ENCODE measurements around the gene GJA5. TPM values are rescaled to one million over a fixed set of nuclear protein-coding genes. Genes with fewer than 3 reads are reported as not detected.
"Not testable (repeated sequence)": the region's sequence is repeated elsewhere in the genome, so short reads cannot be mapped to it uniquely, and the experiment has no call there.

Gene GJA5
- total RNA-seq, 2 experiments from 2014 or later: not detected

GRCh38 chr1:147736883-147737282, 23.5 kb downstream of the GJA5 start:
- no peaks in the 10 kb centered on the region for H3K36me3 Mint-ChIP-seq (ENCODE audit: low read depth)
- DNase-seq: no peak
- H3K4me1 Mint-ChIP-seq: peaks cover 14% of the 10 kb centered on the region
- no peaks in the 10 kb centered on the region for H3K9me3 Mint-ChIP-seq
- ChIA-PET POLR2A (interaction anchor here (0.5 kb wide), 1 partner anchor 246 kb away, joined by 3 read pairs; no protein-coding TSS in a partner anchor), CTCF (no interaction called here)
- no peak overlapping the region for H3K27ac Mint-ChIP-seq
- no peak overlapping the region for H3K4me3 Mint-ChIP-seq
- peaks cover 15% of the 10 kb centered on the region for H3K27me3 Mint-ChIP-seq

- H3K9me3 Mint-ChIP-seq: no peaks in the 10 kb centered on the region
- CTCF ChIA-PET: no interaction called here
- peaks cover 23% of the 10 kb centered on the region for H3K27me3 Mint-ChIP-seq
- no peak for DNase-seq
- H3K4me3 Mint-ChIP-seq: no peak overlapping the region
- POLR2A ChIA-PET: no interaction called here
- H3K4me1 Mint-ChIP-seq: peaks cover 14% of the 10 kb centered on the region
- no peak overlapping the region for H3K27ac Mint-ChIP-seq
- no peaks in the 10 kb centered on the region for H3K36me3 Mint-ChIP-seq (ENCODE audit: low read depth)
Observed at GRCh38 chr1:147735423-147735822, 25.0 kb downstream of the GJA5 start.

- Mint-ChIP-seq H3K27me3 (peaks cover 29% of the 10 kb centered on the region), H3K4me1 (peaks cover 17% of the 10 kb centered on the region)
- H3K27ac Mint-ChIP-seq; H3K4me3 Mint-ChIP-seq; CTCF ChIA-PET; H3K9me3 Mint-ChIP-seq; DNase-seq; POLR2A ChIA-PET; H3K36me3 Mint-ChIP-seq (ENCODE audit: low read depth): not testable (repeated sequence)
Observed at GRCh38 chr1:147734291-147734841, 26.0 kb downstream of the GJA5 start.

DNA sequence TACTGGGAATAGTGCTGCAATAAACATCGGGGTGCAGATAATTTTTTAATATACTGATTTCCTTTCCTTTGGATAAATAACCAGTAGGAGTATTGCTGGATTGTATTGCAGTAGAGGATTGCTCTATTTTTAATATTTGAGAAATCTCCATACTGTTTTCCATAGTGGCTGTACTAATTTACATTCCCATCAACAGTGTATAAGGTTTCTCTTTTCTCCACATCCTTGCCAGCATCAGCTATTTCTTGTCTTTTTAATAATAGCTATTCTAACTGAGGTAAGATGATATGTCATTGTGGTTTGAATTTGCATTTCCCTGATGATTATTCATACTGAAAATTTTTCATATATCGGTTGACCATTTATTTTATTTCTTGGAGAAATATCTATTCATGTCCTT, 31.1 kb downstream of the GJA5 start:
- ChIA-PET CTCF (no interaction called here), POLR2A (no interaction called here)
- Mint-ChIP-seq H3K9me3 (no peaks in the 10 kb centered on the region), H3K4me3 (no peak overlapping the region), H3K27ac (no peak overlapping the region), H3K4me1 (peaks cover 4% of the 10 kb centered on the region), H3K36me3 (ENCODE audit: low read depth) (no peaks in the 10 kb centered on the region), H3K27me3 (peaks cover 24% of the 10 kb centered on the region)
- DNase-seq: no peak

GRCh38 chr1:147726168-147726567, 34.2 kb downstream of the GJA5 start:
- H3K27ac Mint-ChIP-seq: no peak overlapping the region
- ChIA-PET CTCF (no interaction called here), POLR2A (no interaction called here)
- H3K4me3 Mint-ChIP-seq: no peak overlapping the region
- no peaks in the 10 kb centered on the region for H3K9me3 Mint-ChIP-seq
- peaks cover 4% of the 10 kb centered on the region for H3K4me1 Mint-ChIP-seq
- no peaks in the 10 kb centered on the region for H3K36me3 Mint-ChIP-seq (ENCODE audit: low read depth)
- no peak for DNase-seq
- peaks cover 17% of the 10 kb centered on the region for H3K27me3 Mint-ChIP-seq

DNA sequence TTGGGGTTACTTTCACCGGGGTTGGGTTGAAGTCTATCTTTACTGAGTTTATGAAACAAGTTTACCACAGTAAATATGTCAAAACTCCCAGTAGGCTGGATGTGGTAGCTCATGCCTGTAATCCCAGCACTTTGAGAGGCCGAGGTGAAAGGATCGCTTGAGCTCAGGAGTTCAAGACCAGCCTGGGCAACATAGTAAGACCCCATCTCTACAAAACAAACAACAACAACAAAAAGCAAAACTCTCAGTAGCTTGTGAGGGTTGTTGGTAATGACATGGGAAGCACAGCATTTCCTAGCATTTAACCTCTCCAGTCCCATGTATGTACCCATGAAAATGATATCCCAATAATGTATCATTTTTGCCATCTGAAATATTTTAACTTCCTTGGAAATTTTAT, 34.7 kb downstream of the GJA5 start:
- Mint-ChIP-seq H3K27me3 (peaks cover 13% of the 10 kb centered on the region), H3K27ac (no peak overlapping the region), H3K4me1 (peaks cover 4% of the 10 kb centered on the region), H3K4me3 (no peak overlapping the region), H3K36me3 (ENCODE audit: low read depth) (no peaks in the 10 kb centered on the region), H3K9me3 (no peaks in the 10 kb centered on the region)
- DNase-seq: no peak
- POLR2A ChIA-PET: no interaction called here
- CTCF ChIA-PET: no interaction called here

DNA sequence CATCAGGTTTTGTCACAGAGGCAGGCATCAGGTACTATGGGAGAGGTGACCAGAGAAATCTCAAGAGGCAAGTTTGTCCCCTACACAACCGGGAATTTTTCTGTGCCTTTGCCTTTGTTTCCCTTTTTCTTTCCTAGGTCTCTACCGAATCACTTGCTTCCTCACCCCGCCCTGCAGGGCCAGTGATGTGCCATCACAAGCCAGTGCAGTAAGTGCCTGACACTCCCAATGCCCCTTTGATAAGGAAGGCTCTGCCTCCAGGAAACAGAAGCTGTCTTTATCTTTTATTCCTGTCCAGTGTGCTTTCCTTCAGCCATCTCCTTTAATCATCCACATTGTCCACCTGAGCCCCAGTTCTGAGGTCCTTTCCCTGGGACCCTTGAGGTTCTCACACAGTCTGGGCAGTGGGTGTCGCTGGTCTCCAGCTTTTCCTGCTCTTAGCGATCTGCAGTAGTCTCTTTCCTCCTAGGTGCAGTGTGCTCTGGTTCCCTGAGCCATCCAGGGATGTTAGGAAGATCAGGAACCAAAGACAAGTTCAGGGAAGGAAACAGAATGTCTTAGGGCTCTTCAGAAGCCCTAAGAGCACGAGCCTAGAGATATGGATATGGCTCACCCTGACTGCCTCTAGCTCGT, 36.6 kb downstream of the GJA5 start:
- POLR2A ChIA-PET: no interaction called here
- Mint-ChIP-seq H3K27ac (no peak overlapping the region), H3K36me3 (ENCODE audit: low read depth) (no peaks in the 10 kb centered on the region), H3K4me3 (no peak overlapping the region), H3K9me3 (peaks cover 4% of the 10 kb centered on the region), H3K4me1 (no peaks in the 10 kb centered on the region), H3K27me3 (peaks cover 5% of the 10 kb centered on the region)
- CTCF ChIA-PET: interaction anchor here (1.4 kb wide), 1 partner anchor 165 kb away, joined by 4 read pairs; no protein-coding TSS in a partner anchor
- no peak for DNase-seq

DNA sequence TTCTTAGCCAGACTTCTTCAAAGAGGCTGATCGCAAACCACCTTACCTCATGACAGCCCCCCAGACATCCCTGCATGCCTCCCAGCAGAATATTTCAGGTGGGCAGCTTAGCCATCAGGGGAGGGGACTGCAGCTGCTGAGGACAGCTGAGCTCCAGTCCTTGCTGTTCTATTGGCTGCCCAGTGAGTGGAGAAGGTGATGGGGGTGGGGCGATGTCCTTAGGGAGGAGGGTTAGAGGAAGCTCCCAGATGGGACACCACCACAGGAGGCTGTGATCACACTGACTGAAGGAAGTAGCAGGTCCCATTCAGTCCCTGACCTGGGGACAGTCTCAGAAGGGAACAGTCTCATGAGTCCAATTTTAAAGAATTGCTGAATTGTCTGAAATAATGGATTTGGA, 38.3 kb downstream of the GJA5 start:
- H3K36me3 Mint-ChIP-seq (ENCODE audit: low read depth): no peaks in the 10 kb centered on the region
- DNase-seq: no peak
- H3K4me3 Mint-ChIP-seq: no peak overlapping the region
- peaks cover 5% of the 10 kb centered on the region for H3K27me3 Mint-ChIP-seq
- peaks cover 11% of the 10 kb centered on the region for H3K4me1 Mint-ChIP-seq
- CTCF ChIA-PET: interaction anchor here (1.1 kb wide), 1 partner anchor 171 kb away, joined by 3 read pairs; no protein-coding TSS in a partner anchor
- peaks cover 6% of the 10 kb centered on the region for H3K9me3 Mint-ChIP-seq
- H3K27ac Mint-ChIP-seq: no peak overlapping the region
- POLR2A ChIA-PET: no interaction called here

GRCh38 chr1:147721716-147722115, 38.7 kb downstream of the GJA5 start:
- peaks cover 14% of the 10 kb centered on the region for H3K4me1 Mint-ChIP-seq
- H3K4me3 Mint-ChIP-seq: no peak overlapping the region
- H3K27ac Mint-ChIP-seq: no peak overlapping the region
- no peaks in the 10 kb centered on the region for H3K36me3 Mint-ChIP-seq (ENCODE audit: low read depth)
- ChIA-PET POLR2A (no interaction called here), CTCF (interaction anchor here (1.1 kb wide), 1 partner anchor 171 kb away, joined by 3 read pairs; no protein-coding TSS in a partner anchor)
- peaks cover 6% of the 10 kb centered on the region for H3K9me3 Mint-ChIP-seq
- no peak for DNase-seq
- H3K27me3 Mint-ChIP-seq: peaks cover 5% of the 10 kb centered on the region

GRCh38 chr1:147720557-147720956, 39.8 kb downstream of the GJA5 start:
- peaks cover 14% of the 10 kb centered on the region for H3K4me1 Mint-ChIP-seq
- H3K27me3 Mint-ChIP-seq: peaks cover 5% of the 10 kb centered on the region
- ChIA-PET CTCF (no interaction called here), POLR2A (no interaction called here)
- H3K9me3 Mint-ChIP-seq: peaks cover 6% of the 10 kb centered on the region
- H3K27ac Mint-ChIP-seq: no peak overlapping the region
- H3K4me3 Mint-ChIP-seq: no peak overlapping the region
- DNase-seq: no peak
- no peaks in the 10 kb centered on the region for H3K36me3 Mint-ChIP-seq (ENCODE audit: low read depth)

DNA sequence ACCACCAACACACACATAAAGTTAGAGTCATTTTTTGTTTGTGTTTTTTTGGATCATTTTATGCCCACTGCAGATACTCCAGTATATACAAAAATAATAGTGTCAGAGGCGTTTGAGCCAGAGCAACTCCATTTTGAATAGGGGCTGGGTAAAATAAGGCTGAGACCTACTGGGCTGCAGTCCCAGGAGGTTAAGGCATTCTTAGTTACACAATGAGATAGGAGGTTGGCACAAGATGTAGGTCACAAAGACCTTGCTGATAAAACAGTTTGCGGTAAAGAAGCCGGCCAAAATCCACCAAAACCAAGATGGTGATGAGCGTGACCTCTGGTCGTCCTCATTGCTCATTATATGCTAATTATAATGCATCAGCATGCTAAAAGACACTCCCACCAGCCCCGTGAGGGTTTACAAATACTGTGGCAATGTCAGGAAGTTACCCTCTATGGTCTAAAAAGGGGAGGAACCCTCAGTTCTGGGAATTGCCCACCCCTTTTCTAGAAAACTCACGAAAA, 40.6 kb downstream of the GJA5 start:
- Mint-ChIP-seq H3K4me1 (peaks cover 14% of the 10 kb centered on the region), H3K4me3 (no peak overlapping the region), H3K27me3 (peaks cover 8% of the 10 kb centered on the region), H3K27ac (no peak overlapping the region), H3K9me3 (peaks cover 6% of the 10 kb centered on the region), H3K36me3 (ENCODE audit: low read depth) (no peaks in the 10 kb centered on the region)
- no peak for DNase-seq
- POLR2A ChIA-PET: no interaction called here
- CTCF ChIA-PET: interaction anchor here (1.1 kb wide), 1 partner anchor 173 kb away, joined by 5 read pairs; no protein-coding TSS in a partner anchor

DNA sequence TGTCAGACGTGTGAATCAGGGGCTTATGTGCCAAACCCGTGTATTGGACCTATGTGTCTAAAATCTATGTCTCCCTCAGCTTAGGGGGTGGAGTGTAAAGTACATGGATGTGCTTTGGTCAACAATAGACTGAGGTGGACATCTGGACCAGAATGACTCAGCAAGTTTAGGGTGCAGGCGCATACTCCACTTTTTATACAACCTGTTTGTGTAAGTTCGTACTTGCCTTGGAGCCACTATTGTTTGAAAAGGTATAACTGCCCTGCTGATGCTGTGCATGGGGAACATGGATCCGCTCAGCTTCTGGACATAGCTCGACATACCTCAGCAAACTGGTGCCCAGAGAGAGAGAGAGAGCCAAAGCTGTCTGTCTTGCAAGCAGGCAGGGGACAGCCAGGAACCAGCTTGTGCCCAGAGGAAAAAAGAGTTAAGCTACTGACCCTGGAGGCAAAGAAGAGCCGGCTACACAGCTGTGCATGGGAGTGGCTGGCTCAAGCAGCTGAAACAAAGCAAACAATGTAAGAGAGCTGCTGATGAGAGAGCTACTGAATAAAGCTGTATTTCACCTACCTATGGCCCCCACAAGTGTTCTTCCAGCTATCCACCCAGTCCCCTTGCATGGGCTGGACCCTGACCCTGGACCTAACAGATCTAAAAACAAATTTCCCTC, 41.2 kb downstream of the GJA5 start:
- POLR2A ChIA-PET: no interaction called here
- no peaks in the 10 kb centered on the region for H3K36me3 Mint-ChIP-seq (ENCODE audit: low read depth)
- H3K27ac Mint-ChIP-seq: no peak overlapping the region
- CTCF ChIA-PET: interaction anchor here (0.8 to 1.1 kb wide), 2 partner anchors 174 to 476 kb away, joined by 3 to 5 read pairs; no protein-coding TSS in a partner anchor
- peaks cover 6% of the 10 kb centered on the region for H3K9me3 Mint-ChIP-seq
- H3K27me3 Mint-ChIP-seq: peaks cover 14% of the 10 kb centered on the region
- peaks cover 14% of the 10 kb centered on the region for H3K4me1 Mint-ChIP-seq
- no peak overlapping the region for H3K4me3 Mint-ChIP-seq
- no peak for DNase-seq

DNA sequence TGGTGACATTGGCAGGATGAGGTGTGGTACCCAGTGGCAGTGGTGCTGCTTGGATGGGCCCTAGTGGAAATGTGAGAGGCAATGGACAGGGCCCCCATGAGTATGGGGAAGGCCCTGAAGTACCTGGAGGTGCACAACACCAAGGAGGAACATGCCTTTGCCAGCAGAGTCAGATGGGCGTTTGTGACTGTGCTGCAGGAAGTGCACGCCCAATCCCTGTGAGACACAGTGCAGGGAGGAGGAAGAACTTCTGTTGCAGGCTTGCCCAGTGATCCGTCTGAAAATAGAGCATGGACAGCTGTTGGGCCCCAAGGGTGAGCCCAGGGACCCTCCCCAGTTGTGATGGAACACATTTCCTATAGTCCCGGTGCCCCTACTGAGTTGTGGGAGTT, 42.7 kb downstream of the GJA5 start:
- no peak overlapping the region for H3K4me3 Mint-ChIP-seq
- H3K27me3 Mint-ChIP-seq: peaks cover 14% of the 10 kb centered on the region
- H3K36me3 Mint-ChIP-seq (ENCODE audit: low read depth): no peaks in the 10 kb centered on the region
- H3K27ac Mint-ChIP-seq: no peak overlapping the region
- H3K4me1 Mint-ChIP-seq: peaks cover 14% of the 10 kb centered on the region
- ChIA-PET POLR2A (no interaction called here), CTCF (no interaction called here)
- no peak for DNase-seq
- peaks cover 6% of the 10 kb centered on the region for H3K9me3 Mint-ChIP-seq

Data from activated CD4-positive, alpha-beta memory T cell treated with anti-CD3 and anti-CD28 coated beads, Interleukin-2, amount 10 ng/mL, durations not matched to agents 7 days and 5 days (primary cell).